Activated naive CD8-positive, alpha-beta T cell (primary cell): ENCODE results near the gene PLEKHH1.

Experiments used
- H3K27ac Mint-ChIP-seq: one replicate; pipeline ENCODE4 v1.8.0; 2021; ENCODE audit warnings: mixed read lengths
- H3K27me3 Mint-ChIP-seq: one replicate; pipeline ENCODE4 v1.8.0; 2021; ENCODE audit warnings: mixed read lengths
- H3K36me3 Mint-ChIP-seq: one replicate; pipeline ENCODE4 v1.8.0; 2021; ENCODE audit warnings: mixed read lengths
- H3K4me1 Mint-ChIP-seq: one replicate; pipeline ENCODE4 v1.8.0; 2021; ENCODE audit warnings: low read depth, mixed read lengths
- H3K4me3 Mint-ChIP-seq: one replicate; pipeline ENCODE4 v1.8.0; 2021; ENCODE audit warnings: mild to moderate bottlenecking, mixed read lengths
- H3K9me3 Mint-ChIP-seq: one replicate; pipeline ENCODE4 v1.8.0; 2021; ENCODE audit warnings: low read depth, mixed read lengths

PLEKHH1 gene

DNA sequence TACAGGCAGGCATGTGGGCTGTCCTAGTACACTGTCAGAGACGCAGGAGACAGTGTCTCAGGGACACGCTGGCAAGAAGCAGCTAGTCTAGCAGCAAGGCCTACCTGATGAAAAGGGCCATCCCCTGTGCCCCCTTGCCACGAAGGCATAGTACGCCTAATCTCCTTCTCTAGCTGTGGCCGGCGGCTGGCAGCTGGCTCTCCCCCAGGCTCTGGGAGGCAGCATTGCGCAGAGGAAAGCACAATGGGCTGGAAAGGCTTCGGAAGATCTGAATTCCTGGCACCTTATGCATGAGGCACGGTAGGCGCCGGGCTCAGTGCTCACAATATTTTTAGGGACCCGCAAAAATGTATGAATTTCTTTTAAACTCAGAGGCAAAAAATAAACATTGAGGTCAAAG is 16.0 kb upstream of the PLEKHH1 start:
- Mint-ChIP-seq H3K4me1 (peaks cover 26% of the 10 kb centered on the region), H3K36me3 (no peaks in the 10 kb centered on the region), H3K27ac (no peak overlapping the region), H3K27me3 (peaks cover 4% of the 10 kb centered on the region), H3K4me3 (peak overlapping the region; percentile 63), H3K9me3 (no peaks in the 10 kb centered on the region)

DNA sequence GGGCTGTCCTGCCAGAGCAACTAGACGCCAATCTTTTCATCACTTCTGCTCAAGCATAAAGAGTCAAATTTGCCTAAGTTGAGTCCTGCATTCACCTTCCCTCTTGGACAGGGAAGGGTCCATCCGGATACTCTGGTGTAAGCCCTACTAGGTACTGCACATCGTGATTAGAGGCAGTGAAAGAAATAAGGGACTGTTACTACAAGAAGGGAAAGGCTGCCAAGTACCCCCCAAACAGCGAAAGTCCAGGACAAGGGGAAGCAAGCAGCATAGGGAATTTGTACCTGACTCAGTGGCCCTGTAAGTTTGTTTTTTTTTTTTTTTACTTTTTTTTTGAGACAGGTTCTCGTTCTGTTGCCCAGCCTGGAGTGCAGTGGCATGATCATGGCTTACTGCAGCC is 13.7 kb upstream of the PLEKHH1 start:
- H3K4me3 Mint-ChIP-seq: no peak overlapping the region
- H3K9me3 Mint-ChIP-seq: no peaks in the 10 kb centered on the region
- no peak overlapping the region for H3K27ac Mint-ChIP-seq
- peaks cover 12% of the 10 kb centered on the region for H3K4me1 Mint-ChIP-seq
- H3K36me3 Mint-ChIP-seq: no peaks in the 10 kb centered on the region
- H3K27me3 Mint-ChIP-seq: peaks cover 4% of the 10 kb centered on the region

DNA sequence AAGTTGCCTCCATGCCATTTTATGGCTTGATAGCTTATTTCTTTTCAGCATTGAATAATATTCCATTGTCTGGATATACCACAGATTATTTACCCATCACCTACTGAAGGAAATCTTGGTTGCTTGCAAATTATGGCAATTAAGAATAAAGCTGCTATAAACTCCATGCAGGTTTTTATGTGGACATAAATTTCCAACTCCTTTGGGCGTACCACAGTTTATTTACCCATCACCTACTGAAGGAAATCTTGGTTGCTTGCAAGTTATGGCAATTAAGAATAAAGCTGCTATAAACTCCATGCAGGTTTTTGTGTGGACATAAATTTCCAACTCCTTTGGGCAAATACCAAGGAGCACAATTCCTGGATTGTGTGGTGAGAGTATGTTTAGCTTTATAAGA is 12.6 kb upstream of the PLEKHH1 start:
- Mint-ChIP-seq H3K36me3 (no peaks in the 10 kb centered on the region), H3K9me3 (no peaks in the 10 kb centered on the region), H3K4me3 (no peak overlapping the region), H3K27ac (no peak overlapping the region), H3K27me3 (peaks cover 10% of the 10 kb centered on the region), H3K4me1 (peaks cover 12% of the 10 kb centered on the region)

DNA sequence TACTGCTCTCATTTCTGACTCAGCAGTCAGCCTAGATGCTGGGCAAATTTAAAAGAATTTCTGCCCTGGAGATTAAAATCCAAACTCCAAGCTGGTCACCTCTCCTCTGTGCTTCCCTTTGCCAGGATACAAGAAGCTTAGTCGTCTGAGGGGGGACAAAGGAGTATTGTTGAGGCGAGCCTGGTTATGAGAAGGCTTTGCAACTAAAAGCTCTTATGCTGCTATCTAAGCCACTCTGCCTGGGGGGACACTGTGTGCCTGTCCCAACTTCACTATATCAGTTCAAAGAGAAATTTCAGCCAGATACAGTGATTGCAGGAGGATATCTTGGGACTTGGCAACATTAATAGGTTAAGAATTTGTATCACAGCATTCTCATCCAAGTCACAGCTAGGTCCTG is 10.8 kb upstream of the PLEKHH1 start:
- Mint-ChIP-seq H3K36me3 (no peaks in the 10 kb centered on the region), H3K27ac (no peak overlapping the region), H3K4me1 (peaks cover 1% of the 10 kb centered on the region), H3K9me3 (no peaks in the 10 kb centered on the region), H3K27me3 (peaks cover 13% of the 10 kb centered on the region), H3K4me3 (no peak overlapping the region)

DNA sequence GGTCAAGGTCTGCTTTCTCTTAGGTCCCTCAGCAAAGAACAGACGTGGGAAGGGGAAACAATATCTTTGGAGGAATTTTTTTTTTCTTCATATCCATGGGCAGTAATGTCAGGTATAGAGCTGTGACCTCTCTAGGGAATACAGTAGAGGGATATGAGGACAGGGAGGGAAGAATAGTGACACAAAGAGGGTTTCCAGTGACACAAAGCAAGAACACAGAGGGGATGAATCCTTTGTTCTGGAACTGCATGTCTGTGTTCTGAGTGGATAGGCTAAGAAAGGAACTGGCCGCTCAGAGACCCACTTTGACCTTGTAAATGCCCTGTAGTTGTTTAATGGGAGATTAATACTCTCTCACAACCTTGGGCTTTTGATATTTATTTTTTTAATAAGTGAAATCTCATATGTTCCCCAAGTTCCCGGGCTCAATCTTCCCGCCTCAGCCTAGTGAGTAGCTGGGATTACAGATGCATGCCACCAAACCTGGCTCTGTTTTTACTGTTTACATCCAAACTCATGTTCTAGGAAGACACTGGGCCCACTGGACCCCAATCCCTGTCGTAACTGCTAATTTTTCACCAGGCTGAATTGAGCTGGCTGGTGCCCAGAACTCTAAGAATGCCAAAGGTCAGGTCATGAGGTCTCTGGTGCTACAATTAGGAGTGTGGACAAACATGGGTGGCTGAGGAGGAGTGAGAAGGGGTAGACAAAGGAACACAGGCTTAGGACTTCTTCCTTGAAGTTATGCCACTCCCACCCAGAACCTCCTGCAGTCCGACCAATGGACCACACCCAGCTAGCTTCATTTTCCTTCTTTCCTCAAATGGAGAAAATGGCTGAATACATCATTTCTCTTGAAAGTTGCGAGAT is 9.1 kb upstream of the PLEKHH1 start:
- Mint-ChIP-seq H3K9me3 (no peaks in the 10 kb centered on the region), H3K27me3 (peaks cover 13% of the 10 kb centered on the region), H3K4me3 (no peak overlapping the region), H3K27ac (no peak overlapping the region), H3K36me3 (no peaks in the 10 kb centered on the region), H3K4me1 (peaks cover 1% of the 10 kb centered on the region)

DNA sequence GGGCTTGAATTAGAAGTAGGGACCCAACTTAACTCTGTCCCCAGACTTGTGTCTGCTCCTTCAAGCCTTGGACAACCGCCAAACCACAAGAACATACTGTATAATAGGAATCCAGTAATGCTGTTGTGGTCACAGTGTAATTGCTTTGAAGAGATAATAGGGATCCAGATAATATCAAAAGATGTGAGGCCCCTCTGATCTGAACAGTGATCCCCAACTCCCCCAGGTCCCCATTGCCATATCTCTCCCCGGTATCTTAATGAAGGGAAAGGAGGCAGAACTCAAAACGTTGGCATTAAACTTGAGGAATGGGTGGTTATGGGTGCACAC is 8.5 kb upstream of the PLEKHH1 start:
- Mint-ChIP-seq H3K27ac (no peak overlapping the region), H3K27me3 (peaks cover 13% of the 10 kb centered on the region), H3K4me3 (no peak overlapping the region), H3K4me1 (peaks cover 1% of the 10 kb centered on the region), H3K36me3 (no peaks in the 10 kb centered on the region), H3K9me3 (no peaks in the 10 kb centered on the region)

DNA sequence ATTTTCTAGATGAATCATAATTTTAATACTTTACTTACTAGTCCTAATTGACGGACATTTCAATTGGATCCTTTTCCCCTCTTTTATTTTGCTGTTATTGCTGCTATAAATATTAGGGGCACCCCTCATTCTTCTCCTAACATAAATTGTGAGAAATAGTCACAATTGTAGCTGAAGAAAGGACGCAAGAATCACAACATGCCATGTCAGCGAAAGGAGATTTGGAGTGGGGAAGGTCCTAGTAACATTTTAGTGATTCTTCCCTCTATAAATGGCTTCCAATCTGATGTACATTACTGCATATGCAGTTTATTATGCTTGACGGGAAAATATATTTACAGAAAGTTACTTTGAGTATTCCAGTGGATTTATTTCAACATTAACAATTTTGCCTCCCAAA is 7.7 kb upstream of the PLEKHH1 start:
- peaks cover 8% of the 10 kb centered on the region for H3K27me3 Mint-ChIP-seq
- no peaks in the 10 kb centered on the region for H3K36me3 Mint-ChIP-seq
- no peaks in the 10 kb centered on the region for H3K9me3 Mint-ChIP-seq
- H3K27ac Mint-ChIP-seq: no peak overlapping the region
- H3K4me3 Mint-ChIP-seq: no peak overlapping the region
- peaks cover 1% of the 10 kb centered on the region for H3K4me1 Mint-ChIP-seq

DNA sequence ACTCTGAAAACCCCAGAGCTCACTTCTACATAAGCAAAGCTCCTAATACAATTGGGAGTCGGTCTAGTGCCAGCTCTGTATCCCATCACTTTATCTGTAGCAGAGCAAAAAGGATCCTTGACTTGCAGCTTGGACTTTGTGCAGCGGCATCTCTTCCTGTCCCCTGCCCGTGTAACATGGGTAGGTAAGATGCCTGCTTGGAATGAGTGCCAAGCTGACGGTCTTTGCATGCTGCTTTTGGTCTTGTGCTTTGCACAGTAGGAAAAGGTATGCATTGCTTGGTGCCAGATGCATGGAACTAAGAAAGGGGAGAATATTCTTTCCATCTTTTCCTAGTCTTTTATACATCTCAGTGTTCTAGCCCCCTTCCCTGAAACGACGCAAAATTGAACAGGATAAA is 6.9 kb upstream of the PLEKHH1 start:
- no peak overlapping the region for H3K27ac Mint-ChIP-seq
- no peak overlapping the region for H3K4me3 Mint-ChIP-seq
- no peaks in the 10 kb centered on the region for H3K36me3 Mint-ChIP-seq
- peaks cover 8% of the 10 kb centered on the region for H3K27me3 Mint-ChIP-seq
- H3K9me3 Mint-ChIP-seq: no peaks in the 10 kb centered on the region
- H3K4me1 Mint-ChIP-seq: peaks cover 1% of the 10 kb centered on the region

DNA sequence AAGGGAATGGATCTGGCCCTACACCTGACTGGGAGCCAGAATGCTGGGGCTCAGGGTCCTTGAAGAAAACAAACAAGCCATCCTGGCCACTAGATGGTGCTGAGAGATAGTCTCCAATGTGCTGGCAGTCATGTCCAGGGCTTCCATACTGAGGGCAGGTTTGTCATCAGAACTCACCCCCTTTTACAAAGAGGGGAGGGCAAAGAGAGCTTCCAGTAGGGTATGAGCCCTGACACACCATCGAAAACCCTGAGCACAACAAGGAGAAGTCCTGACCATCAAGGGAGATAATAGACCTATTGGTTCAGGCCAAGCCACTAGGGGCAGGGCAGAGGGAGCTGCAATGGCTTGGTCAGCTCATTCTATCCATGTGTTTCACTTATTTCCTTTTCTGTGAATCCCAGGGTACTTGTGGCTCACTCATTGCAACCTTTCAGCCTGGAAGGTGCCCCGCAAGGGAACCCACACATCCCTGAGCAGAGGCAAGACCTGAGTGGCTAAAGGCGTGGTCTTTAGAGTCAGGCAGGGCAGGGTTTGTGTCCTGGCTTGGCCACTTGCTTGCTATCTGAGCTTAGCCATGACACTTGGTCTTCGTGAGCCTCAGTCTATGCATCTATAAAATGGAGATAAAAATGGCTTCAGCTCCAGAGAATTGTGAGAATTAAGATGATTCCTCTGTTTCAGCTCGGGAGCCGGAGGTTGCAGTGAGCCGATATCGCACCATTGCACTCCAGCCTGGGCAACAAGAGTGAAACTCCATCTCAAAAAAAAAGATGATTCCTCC is 6.2 kb upstream of the PLEKHH1 start:
- no peak overlapping the region for H3K4me3 Mint-ChIP-seq
- H3K4me1 Mint-ChIP-seq: no peaks in the 10 kb centered on the region
- H3K27me3 Mint-ChIP-seq: peaks cover 8% of the 10 kb centered on the region
- H3K9me3 Mint-ChIP-seq: no peaks in the 10 kb centered on the region
- no peak overlapping the region for H3K27ac Mint-ChIP-seq
- H3K36me3 Mint-ChIP-seq: no peaks in the 10 kb centered on the region

DNA sequence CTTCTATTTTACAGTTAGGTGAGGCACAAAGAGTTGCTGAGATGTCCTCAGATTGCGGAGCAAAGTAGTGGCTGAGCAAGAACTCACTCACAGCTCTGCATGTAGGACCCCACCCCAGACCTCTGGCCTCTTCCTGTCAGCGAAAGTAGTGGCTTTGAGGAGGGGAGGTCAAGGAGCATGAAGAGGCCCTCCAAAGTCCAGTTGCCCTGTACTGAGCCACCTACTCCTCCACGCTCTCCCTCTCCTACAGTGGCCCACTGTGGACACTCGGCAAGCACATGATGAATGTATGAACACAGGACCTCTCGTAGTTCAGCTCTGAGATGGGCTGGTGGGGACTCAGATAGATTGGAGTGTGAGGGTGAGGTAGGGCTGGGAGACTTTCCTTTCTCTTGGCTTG is 5.3 kb upstream of the PLEKHH1 start:
- no peaks in the 10 kb centered on the region for H3K9me3 Mint-ChIP-seq
- no peak overlapping the region for H3K27ac Mint-ChIP-seq
- no peaks in the 10 kb centered on the region for H3K36me3 Mint-ChIP-seq
- H3K27me3 Mint-ChIP-seq: peaks cover 11% of the 10 kb centered on the region
- no peak overlapping the region for H3K4me3 Mint-ChIP-seq
- no peaks in the 10 kb centered on the region for H3K4me1 Mint-ChIP-seq

DNA sequence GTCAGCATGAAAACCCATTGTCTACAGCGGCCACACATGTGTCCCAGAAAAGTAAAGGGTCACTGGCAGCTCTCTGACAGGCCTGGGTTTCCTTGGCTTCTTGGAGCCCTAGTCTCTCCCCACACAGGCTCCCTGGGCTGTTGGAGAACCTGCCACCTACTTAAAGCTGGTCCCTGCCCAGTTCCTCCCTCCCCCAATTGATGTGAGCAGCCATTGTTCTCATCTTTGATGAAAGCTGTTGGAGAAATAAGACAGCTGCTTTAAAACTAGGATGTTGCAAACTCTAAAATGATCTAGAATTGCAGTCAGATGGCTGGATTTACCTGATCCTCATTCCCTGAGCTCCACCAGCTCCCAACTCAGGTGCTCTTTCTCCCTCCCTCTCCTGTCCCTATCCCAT is 4.8 kb upstream of the PLEKHH1 start:
- Mint-ChIP-seq H3K4me1 (no peaks in the 10 kb centered on the region), H3K27ac (no peak overlapping the region), H3K36me3 (no peaks in the 10 kb centered on the region), H3K9me3 (no peaks in the 10 kb centered on the region), H3K4me3 (no peak overlapping the region), H3K27me3 (peaks cover 11% of the 10 kb centered on the region)

DNA sequence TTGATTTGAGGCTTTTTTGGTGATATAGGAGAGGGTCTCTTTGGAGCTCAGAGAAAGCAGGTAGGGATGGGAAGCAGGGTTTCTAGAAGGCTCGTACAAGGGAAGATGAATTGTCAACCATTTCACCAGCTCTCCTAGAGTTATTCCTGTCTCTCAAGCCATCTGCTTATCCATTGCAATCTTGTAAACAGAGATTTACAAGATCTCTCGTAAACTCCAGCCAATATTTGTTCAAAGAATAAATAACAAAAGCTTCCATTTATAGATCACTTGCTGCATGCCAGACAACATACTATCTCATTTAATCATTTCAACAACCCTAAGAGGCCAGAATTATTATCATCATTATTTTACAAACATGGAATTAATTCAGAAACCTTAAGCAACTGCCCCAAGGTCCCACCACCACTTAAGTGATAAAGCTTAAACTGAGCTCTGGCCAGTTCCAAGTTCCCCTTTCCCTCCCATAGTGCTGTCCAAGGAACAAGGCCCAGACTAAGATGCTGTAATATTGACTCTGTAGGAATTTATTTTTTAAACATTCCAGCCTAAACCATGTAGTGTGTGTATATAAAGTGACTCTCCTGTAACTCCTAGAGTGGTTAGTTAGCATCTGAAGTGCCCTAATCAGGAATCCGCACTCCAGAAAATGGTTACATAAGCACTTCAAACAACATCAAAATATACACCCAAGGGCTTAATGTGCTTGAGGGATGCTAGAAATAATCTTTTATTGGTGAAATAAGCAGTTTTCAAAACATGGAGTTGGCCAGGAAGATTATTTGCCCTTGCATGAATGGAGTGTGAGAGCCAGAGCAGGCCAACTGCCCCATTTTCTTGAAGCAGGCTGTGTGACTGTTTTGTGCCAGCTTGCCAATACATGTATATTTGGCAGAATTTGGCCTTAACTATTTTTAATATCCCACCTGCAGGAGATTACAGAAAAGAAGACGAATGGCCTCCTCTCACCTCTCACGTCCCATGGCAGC is 2.8 kb upstream of the PLEKHH1 start:
- Mint-ChIP-seq H3K27me3 (peaks cover 10% of the 10 kb centered on the region), H3K4me3 (no peak overlapping the region), H3K4me1 (peaks cover 4% of the 10 kb centered on the region)

DNA sequence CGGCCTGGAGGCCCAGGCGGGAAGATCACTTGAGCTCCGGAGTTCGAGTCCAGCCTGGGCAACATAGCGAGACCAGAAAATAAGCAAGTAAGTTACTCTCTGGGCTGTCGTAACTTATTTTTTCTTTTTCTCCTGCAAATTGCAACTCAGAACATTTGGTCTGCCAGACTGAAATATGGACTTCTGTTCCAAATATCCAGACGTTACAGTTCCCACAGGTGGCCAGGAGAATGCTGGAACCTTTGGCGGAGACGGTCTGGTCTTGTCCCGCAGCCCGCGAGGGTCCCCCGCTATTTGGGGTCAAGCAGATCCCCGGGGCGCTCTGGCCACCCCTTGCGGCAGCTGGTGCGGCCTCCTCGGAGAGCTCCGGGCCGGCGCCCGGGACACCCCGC is 488 bp upstream of the PLEKHH1 start:
- peaks cover 4% of the 10 kb centered on the region for H3K4me1 Mint-ChIP-seq
- H3K36me3 Mint-ChIP-seq: no peaks in the 10 kb centered on the region
- no peaks in the 10 kb centered on the region for H3K9me3 Mint-ChIP-seq
- H3K4me3 Mint-ChIP-seq: peak overlapping the region; percentile 79
- peaks cover 6% of the 10 kb centered on the region for H3K27me3 Mint-ChIP-seq
- no peak overlapping the region for H3K27ac Mint-ChIP-seq

More for the DNA sequence above, 2.8 kb upstream of the PLEKHH1 start:
- Mint-ChIP-seq H3K27ac (no peak overlapping the region), H3K9me3 (no peaks in the 10 kb centered on the region), H3K36me3 (no peaks in the 10 kb centered on the region)

DNA sequence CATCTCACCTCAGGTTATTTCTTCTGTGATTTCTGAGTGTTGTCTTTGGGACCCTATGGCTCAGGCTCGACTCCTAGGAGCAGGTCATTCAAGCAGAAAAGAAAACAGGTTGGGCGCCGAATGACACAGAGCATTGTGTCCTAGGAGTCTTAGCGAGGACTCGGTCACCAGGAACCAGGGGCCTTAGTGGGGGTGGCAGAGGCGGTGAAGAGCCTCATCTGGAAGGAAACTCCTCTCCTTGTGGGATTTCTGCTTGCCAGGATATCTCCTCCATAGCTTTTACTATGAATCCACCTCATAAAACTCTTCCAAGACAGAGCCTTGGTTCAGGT is 630 bp downstream of the PLEKHH1 start:
- H3K27me3 Mint-ChIP-seq: peaks cover 6% of the 10 kb centered on the region
- H3K27ac Mint-ChIP-seq: no peak overlapping the region
- H3K4me3 Mint-ChIP-seq: peak overlapping the region; percentile 78
- peaks cover 4% of the 10 kb centered on the region for H3K4me1 Mint-ChIP-seq
- H3K9me3 Mint-ChIP-seq: no peaks in the 10 kb centered on the region
- H3K36me3 Mint-ChIP-seq: no peaks in the 10 kb centered on the region

DNA sequence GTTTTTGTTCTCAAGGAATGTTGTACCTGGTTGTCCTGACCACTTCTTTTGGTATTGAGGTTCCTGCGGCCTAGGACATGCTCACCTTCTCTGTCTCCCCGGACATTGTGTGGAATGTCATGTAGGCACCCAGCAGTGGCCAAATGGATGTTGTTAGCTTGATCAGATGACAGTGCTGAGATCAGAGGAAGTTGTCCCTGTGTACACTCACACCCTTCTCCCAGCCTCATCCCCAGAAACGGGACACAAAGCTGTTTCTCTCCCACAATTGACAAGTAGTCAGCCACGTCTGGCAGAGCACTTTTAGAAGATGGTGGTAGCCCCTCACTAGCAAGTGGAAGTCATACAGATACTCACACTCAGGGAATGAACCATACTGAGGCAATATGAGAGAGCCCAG is 3.0 kb downstream of the PLEKHH1 start:
- Mint-ChIP-seq H3K4me3 (no peak overlapping the region), H3K36me3 (no peaks in the 10 kb centered on the region), H3K27me3 (peaks cover 9% of the 10 kb centered on the region), H3K27ac (no peak overlapping the region), H3K9me3 (no peaks in the 10 kb centered on the region), H3K4me1 (peaks cover 4% of the 10 kb centered on the region)
